Type B pancreatic cell (in vitro differentiated cells): ENCODE measurements around the gene IQSEC1. TPM values are rescaled to one million over a fixed set of nuclear protein-coding genes. Genes with fewer than 3 reads are reported as not detected.

Source experiments
- DNase-seq: peaks from one replicate; pipeline ENCODE4 v3.0.0; 2021; ENCODE audit warnings: mixed read lengths; ENCODE audit not compliant: unreplicated experiment; ENCODE audit errors: extremely low spot score
- H3K27ac Mint-ChIP-seq: 2 replicates; pipeline ENCODE4 v1.8.0; 2021; ENCODE audit warnings: mild to moderate bottlenecking, mixed read lengths
- H3K27me3 Mint-ChIP-seq: 2 replicates; pipeline ENCODE4 v1.8.0; 2021; ENCODE audit warnings: mixed read lengths
- H3K36me3 Mint-ChIP-seq: 2 replicates; pipeline ENCODE4 v1.8.0; 2021; ENCODE audit warnings: mixed read lengths
- H3K4me1 Mint-ChIP-seq: one replicate; pipeline ENCODE4 v1.8.0; 2021; ENCODE audit warnings: mixed read lengths; ENCODE audit not compliant: unreplicated experiment
- H3K4me3 Mint-ChIP-seq: 2 replicates; pipeline ENCODE4 v1.8.0; 2021; ENCODE audit warnings: mild to moderate bottlenecking, mixed read lengths
- H3K9me3 Mint-ChIP-seq: 2 replicates; pipeline ENCODE4 v1.8.0; 2021; ENCODE audit warnings: mixed read lengths
- CTCF ChIP-seq: fragments of 200-600 bp; sonication (generic); conservative IDR thresholded peaks from 2 replicates; pipeline ENCODE4 v1.5.0; 2021; ENCODE audit warnings: antibody characterized with exemption, mild to moderate bottlenecking
- total RNA-seq: library from RNA; stranded (reverse); gene quantifications from 2 replicates; pipeline ENCODE4 v1.2.1, GENCODE V29; 2021; ENCODE audit warnings: low replicate concordance

The IQSEC1 gene
- total RNA-seq, 1 donor from 2014 or later: 33.1 TPM

- Mint-ChIP-seq H3K27me3 (peaks cover 9% of the 10 kb centered on the region), H3K36me3 (no peaks in the 10 kb centered on the region), H3K4me1 (peaks cover 40% of the 10 kb centered on the region), H3K9me3 (no peaks in the 10 kb centered on the region), H3K27ac (peak overlapping the region; percentile 82), H3K4me3 (peak overlapping the region; percentile 24)
- DNase-seq: no peak
- TF ChIP-seq CTCF: no peak
Measured at GRCh38 chr3:12895391-12896062, 177.7 kb downstream of the IQSEC1 start.

GRCh38 chr3:12894629-12895028, 178.6 kb downstream of the IQSEC1 start:
- Mint-ChIP-seq H3K27ac (peak overlapping the region; percentile 21), H3K4me1 (peaks cover 40% of the 10 kb centered on the region)
- TF ChIP-seq CTCF: no peak

GRCh38 chr3:12893852-12894251, 179.4 kb downstream of the IQSEC1 start:
- no peak overlapping the region for H3K4me3 Mint-ChIP-seq
- no peaks in the 10 kb centered on the region for H3K36me3 Mint-ChIP-seq
- no peak overlapping the region for H3K27ac Mint-ChIP-seq
- no peak for TF ChIP-seq CTCF
- H3K27me3 Mint-ChIP-seq: peaks cover 16% of the 10 kb centered on the region
- no peaks in the 10 kb centered on the region for H3K9me3 Mint-ChIP-seq
- peaks cover 40% of the 10 kb centered on the region for H3K4me1 Mint-ChIP-seq
- DNase-seq: no peak

More at GRCh38 chr3:12894629-12895028, 178.6 kb downstream of the IQSEC1 start:
- Mint-ChIP-seq H3K27me3 (peaks cover 16% of the 10 kb centered on the region), H3K4me3 (no peak overlapping the region), H3K36me3 (no peaks in the 10 kb centered on the region), H3K9me3 (no peaks in the 10 kb centered on the region)
- no peak for DNase-seq

GRCh38 chr3:12893247-12893646, 180.0 kb downstream of the IQSEC1 start:
- H3K27ac Mint-ChIP-seq: no peak overlapping the region
- peaks cover 20% of the 10 kb centered on the region for H3K27me3 Mint-ChIP-seq

GRCh38 chr3:12892840-12893189, 180.4 kb downstream of the IQSEC1 start:
- no peak for DNase-seq
- Mint-ChIP-seq H3K27ac (no peak overlapping the region), H3K9me3 (no peaks in the 10 kb centered on the region), H3K36me3 (no peaks in the 10 kb centered on the region), H3K4me3 (no peak overlapping the region), H3K4me1 (peaks cover 40% of the 10 kb centered on the region), H3K27me3 (peaks cover 21% of the 10 kb centered on the region)
- no peak for TF ChIP-seq CTCF

More at GRCh38 chr3:12893247-12893646, 180.0 kb downstream of the IQSEC1 start:
- Mint-ChIP-seq H3K36me3 (no peaks in the 10 kb centered on the region), H3K9me3 (no peaks in the 10 kb centered on the region), H3K4me1 (peaks cover 40% of the 10 kb centered on the region), H3K4me3 (no peak overlapping the region)
- no peak for DNase-seq
- TF ChIP-seq CTCF: no peak
